Adrenal gland (tissue), 12 donors: ENCODE data around the gene CEP72. TPM values are rescaled to one million over a fixed set of nuclear protein-coding genes. Genes with fewer than 3 reads are reported as not detected.
A peak's percentile ranks its signal among the peaks of the same experiment; 100 is the strongest.

Source experiments
- DNase-seq, 7 donors: peaks; one replicate each; pipeline ENCODE4 v3.0.0-alpha.2; 2019 to 2020
- H3K27ac ChIP-seq, 5 donors: fragments of 200-600 bp; sonication (generic) in 4 of 5; 1 replicate in 3 of 5; 2 replicates in 2 of 5; pipeline versions ENCODE4 v1.5.1 to v1.8.0; 2016 to 2020; ENCODE audit warnings: mild to moderate bottlenecking in 1 of 5
- H3K27me3 ChIP-seq: fragments of 200-600 bp; 2 replicates; pipeline ENCODE4 v1.8.0; 2021
- H3K36me3 ChIP-seq, 2 donors: fragments of 200-600 bp; replicated peaks in 1 of 2; 1 replicate in 1 of 2; 2 replicates in 1 of 2; pipeline versions ENCODE4 v1.5.1 to v1.8.0; 2018 to 2022
- H3K4me1 ChIP-seq, 2 donors: fragments of 200-600 bp; replicated peaks in 1 of 2; 1 replicate in 1 of 2; 2 replicates in 1 of 2; pipeline versions ENCODE4 v1.5.1 to v1.8.0; 2018 to 2021
- H3K4me3 ChIP-seq, 4 donors: fragments of 200-600 bp; sonication (generic) in 3 of 4; one replicate each; pipeline ENCODE4 v1.5.1; 2016 to 2018
- H3K9me3 ChIP-seq, 3 donors: fragments of 200-600 bp; sonication (generic) in 1 of 3; replicated peaks in 1 of 3; 1 replicate in 2 of 3; 2 replicates in 1 of 3; pipeline versions ENCODE4 v1.5.1 to v1.8.0; 2016 to 2021
- CTCF ChIP-seq, 6 experiments: fragments of 450-650 bp in 4 of 6; fragments of 200-600 bp in 2 of 6; sonication (generic) in 1 of 6; IDR thresholded peaks; 1 replicate in 5 of 6; 2 replicates in 1 of 6; pipeline versions ENCODE4 v1.5.1 to v1.8.0; 2016 to 2021; ENCODE audit warnings: antibody characterized with exemption in 6 of 6, mild to moderate bottlenecking in 2 of 6, moderate library complexity in 1 of 6
- POLR2A ChIP-seq, 2 donors: fragments of 450-650 bp; IDR thresholded peaks; one replicate each; pipeline ENCODE4 v1.6.1; 2017; ENCODE audit warnings: antibody characterized with exemption in 2 of 2, mild to moderate bottlenecking in 2 of 2, moderate library complexity in 1 of 2
- WGBS, 4 donors: extraction: QIAGEN DNeasy Blood & Tissue Kit in 2 of 4; methylation state at CpG; one replicate each; pipeline versions ENCODE4 v1.1.5 to v1.1.7; 2013 to 2017; 5-methylcytosine and 5-hydroxymethylcytosine counted together
- intact Hi-C, 2 donors: fragments of 100-400 bp; cut with DNase I; formaldehyde crosslinking; loops; one replicate each; pipeline versions ENCODE4 v1.14.1 to v1.15.0; 2022 to 2023
- polyA plus RNA-seq, 3 donors: library from polyadenylated mRNA; stranded (reverse); fragments of 200-250 nt in 2 of 3; fragments of 350-450 nt in 1 of 3; fragmentation: Illumina TruSeq in 1 of 3; extraction: RNeasy Lipid Tissue Mini Kit (QIAGEN cat#74804) in 1 of 3; gene quantifications; one replicate each; pipeline ENCODE4 v1.2.3, GENCODE V29; 2013 to 2014
- total RNA-seq, 9 donors: library from RNA; depleted of rRNA in 4 of 9; stranded (reverse); fragments of >200 nt in 4 of 9; fragments of 120-200 nt in 1 of 9; fragmentation: NEBNext Ultra II Directional in 1 of 9; extraction: Animal tissue kit (Norgen Biotek cat#: 25700) in 1 of 9; gene quantifications; one replicate each; pipeline versions ENCODE4 v1.1.0 to v1.2.4, GENCODE V29; 2013 to 2023
- donor health status: healthy with polysubstance abuse.
- donor health status: Bipolar disorder and iron deficiency.
- donor health status: DM: yes; HTN: yes; CAD: no.
- donor health status: DM: no; HTN: no; CAD: no.
- donor health status: DM: no; HTN: no; CAD: no.
- donor health status: DM: yes; HTN: yes; CAD: no.

The CEP72 gene
- total and polyA plus RNA-seq, 12 donors, result 0.36 to 7.8 (median 2.5) TPM

- Histone ChIP-seq H3K9me3 (no peaks in the 10 kb centered on the region), H3K27me3 (no peaks in the 10 kb centered on the region), H3K27ac (no peak overlapping the region), H3K4me1 (no peaks in the 10 kb centered on the region), H3K36me3 (no peaks in the 10 kb centered on the region), H3K4me3 (no peak overlapping the region)
- no peak for DNase-seq
- WGBS, 4 donors, result 92 to 98% (median 97%) methylated on average over 7 to 9 of the region's 9 CpGs
- TF ChIP-seq CTCF (IDR thresholded peaks at IDR 0.05) (no peak), POLR2A (IDR thresholded peaks at IDR 0.05) (no peak)
- intact Hi-C loops, result no loop called here
Measured at GRCh38 chr5:647727-648126, 35.6 kb downstream of the CEP72 start.

GRCh38 chr5:651296-652022 lies 39.3 kb downstream of the CEP72 start:
- Histone ChIP-seq H3K27ac (no peak overlapping the region), H3K9me3 (no peaks in the 10 kb centered on the region), H3K36me3 (no peaks in the 10 kb centered on the region), H3K27me3 (no peaks in the 10 kb centered on the region), H3K4me1 (no peaks in the 10 kb centered on the region), H3K4me3 (no peak overlapping the region)
- TF ChIP-seq CTCF (IDR thresholded peaks at IDR 0.05), result no peak
- TF ChIP-seq POLR2A (IDR thresholded peaks at IDR 0.05), result no peak
- intact Hi-C loops, result no loop called here
- 91 to 94% (median 93%) methylated on average over 16 of the region's 16 CpGs for whole genome bisulfite sequencing, 4 donors
- peak in 1 of 7 donors; percentile 16 for DNase-seq

DNA sequence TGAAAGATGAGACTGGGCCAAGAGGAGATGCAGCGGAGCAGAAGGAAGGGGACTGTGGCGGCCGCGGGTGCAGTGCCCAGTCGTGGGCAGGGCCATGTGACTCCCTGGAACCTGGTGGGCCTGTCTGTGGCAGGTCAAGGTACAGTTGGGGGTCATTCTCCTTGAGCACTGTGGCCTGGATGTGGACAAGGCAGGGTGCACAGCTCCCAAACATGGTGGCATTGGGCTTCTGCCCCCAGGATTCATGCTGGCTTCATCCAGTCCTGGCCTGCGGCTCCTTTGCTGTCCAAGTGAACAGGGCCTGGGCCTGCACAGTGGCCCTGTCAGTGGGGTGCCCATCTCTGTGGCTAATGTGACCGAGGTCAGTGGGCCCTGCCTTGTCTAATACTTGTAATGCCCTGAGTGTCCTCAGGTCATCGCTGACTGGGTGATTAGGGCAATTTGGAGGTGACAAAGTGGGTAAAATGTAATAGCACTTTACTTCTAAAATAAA lies 39.9 kb downstream of the CEP72 start:
- intact Hi-C loops, result no loop called here
- no peak for DNase-seq

More for the DNA sequence above, 39.9 kb downstream of the CEP72 start:
- Histone ChIP-seq H3K27ac (no peak overlapping the region), H3K9me3 (no peaks in the 10 kb centered on the region), H3K4me3 (no peak overlapping the region), H3K4me1 (no peaks in the 10 kb centered on the region), H3K36me3 (no peaks in the 10 kb centered on the region), H3K27me3 (no peaks in the 10 kb centered on the region)
- TF ChIP-seq POLR2A (IDR thresholded peaks at IDR 0.05) (no peak), CTCF (IDR thresholded peaks at IDR 0.05) (no peak)
- WGBS, 4 donors, result 94 to 98% (median 97%) methylated on average over 3 to 8 of the region's 8 CpGs
